GM12865 (cell line): Measurements from ENCODE around the gene GLYR1.
"Not testable (repeated sequence)": the region's sequence is repeated elsewhere in the genome, so short reads cannot be mapped to it uniquely, and the experiment has no call there.

ENCODE experiments used
- DNase-seq: peaks from one replicate; pipeline ENCODE4 v3.0.0; 2010; ENCODE audit warnings: low read depth
- H3K4me3 ChIP-seq: 2 replicates; pipeline ENCODE4 v1.5.1; 2011; ENCODE audit warnings: mild to moderate bottlenecking, low read depth, low read length, control low read depth
- CTCF ChIP-seq: IDR thresholded peaks from 2 replicates; pipeline ENCODE4 v1.5.1; 2011; ENCODE audit warnings: low read length, control low read depth, low read depth, inconsistent platforms; ENCODE audit not compliant: insufficient read depth; ENCODE audit errors: missing control alignments

Gene GLYR1

DNA sequence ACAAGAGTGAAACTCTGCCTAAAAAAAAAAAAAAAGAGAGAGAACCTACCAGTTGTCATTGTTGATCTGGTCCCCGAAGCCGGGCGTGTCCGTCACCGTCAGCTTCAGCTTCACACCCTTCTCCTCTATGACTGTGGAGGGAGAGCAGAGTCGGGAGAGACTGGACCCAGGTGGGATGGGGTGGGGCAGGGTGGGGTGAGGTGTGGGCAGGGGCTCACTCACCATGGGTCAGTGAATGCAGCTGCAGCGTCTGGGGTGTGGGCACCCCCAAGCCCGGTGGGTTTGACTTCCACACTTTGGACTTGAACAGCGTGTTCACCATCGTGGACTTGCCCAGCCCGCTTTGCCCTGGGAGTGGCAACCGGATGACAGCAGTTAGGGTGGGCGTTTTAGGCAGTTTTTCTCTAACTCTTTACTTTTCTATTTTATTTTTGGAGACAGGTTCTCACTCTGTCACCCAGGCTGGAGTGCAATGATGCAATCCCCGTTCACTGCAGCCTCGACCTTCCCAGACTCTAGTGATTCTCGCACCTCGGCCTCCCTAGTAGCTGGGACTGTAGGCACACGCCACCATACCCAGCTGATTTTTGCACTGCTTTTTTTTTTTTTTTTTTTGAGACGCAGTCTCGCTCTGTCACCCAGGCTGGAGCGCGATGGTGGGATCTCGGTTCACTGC, 61.2 kb downstream of the GLYR1 start:
- no peak for DNase-seq
- TF ChIP-seq CTCF, result no peak
- H3K4me3 ChIP-seq, result no peak overlapping the region

GRCh38 chr16:4784444-4784987, 62.6 kb downstream of the GLYR1 start:
- DNase-seq, H3K4me3 ChIP-seq: not testable (repeated sequence)

DNA sequence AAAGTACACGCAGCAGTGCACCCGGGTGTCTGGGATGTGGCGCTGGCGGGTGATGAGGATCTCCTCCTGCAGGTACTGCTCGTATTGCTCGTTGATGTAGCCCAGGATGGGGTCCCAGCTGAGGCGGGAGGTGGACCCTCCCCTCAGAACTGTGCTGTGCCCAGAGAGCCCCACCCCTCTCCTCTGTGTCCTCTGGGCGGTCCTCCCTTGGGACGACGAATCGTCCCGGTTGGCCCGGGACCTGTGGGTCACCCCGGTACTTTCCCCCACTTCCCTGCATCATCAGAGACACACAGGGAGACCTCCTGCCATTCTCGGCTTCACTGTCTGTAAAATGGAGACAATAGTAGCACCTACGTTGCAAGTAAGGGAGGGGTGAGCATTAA, 63.1 kb downstream of the GLYR1 start:
- no peak for TF ChIP-seq CTCF
- no peak overlapping the region for H3K4me3 ChIP-seq
- DNase-seq, result no peak

DNA sequence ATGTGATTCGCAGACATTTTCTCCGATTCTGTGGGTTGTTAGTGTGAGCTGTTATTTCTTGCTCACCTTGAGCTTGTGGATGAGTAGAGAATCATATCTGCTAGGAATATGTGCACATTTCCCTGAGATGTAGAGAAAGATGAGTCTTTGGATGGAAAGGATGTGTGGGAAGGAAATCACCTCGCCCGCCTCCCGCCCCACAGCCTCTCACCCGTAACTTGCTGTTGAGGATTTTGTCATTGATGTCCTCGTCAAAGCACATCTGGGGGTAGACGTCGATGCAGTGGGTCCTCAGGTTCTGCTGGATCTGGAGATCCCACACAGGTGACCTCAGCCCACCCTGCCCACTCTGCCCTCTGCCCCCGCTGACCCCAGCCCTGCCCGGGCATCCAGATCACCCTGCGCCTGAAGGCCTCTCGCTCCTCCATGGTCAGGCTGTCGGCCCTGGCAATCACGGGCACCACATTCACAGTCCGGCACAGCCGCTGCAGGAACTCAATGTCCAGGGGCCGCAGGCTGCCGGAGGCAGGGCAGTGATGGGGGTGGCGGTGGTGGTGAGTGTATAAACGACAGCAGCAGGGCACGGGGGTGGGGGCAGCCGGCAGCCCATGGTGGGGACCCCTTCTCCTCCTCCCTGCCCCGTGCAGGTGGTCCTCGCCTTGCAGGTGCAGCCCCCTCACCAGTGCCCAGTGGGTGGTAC, 63.7 kb downstream of the GLYR1 start:
- no peak for TF ChIP-seq CTCF

GRCh38 chr16:4780235-4780634, 66.9 kb downstream of the GLYR1 start:
- H3K4me3 ChIP-seq, result no peak overlapping the region
- DNase-seq, result no peak
- no peak for TF ChIP-seq CTCF

More for the DNA sequence above, 63.7 kb downstream of the GLYR1 start:
- H3K4me3 ChIP-seq, result no peak overlapping the region
- no peak for DNase-seq

DNA sequence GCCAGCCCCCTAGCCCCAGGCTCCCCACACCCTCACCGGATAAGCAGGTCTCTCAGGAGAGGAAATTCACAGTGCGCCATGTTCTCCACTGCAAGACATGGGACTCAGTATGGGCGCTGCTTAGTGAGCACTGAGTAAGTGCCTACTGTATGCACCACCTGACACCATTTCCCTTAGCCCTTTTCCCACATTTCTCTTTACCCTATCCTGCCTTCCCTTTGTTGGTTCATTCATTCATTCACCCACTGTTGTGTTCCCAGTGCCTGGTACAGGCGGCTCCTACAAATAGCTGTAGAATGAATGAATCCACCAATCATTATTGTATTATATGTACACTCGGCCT, 69.1 kb downstream of the GLYR1 start:
- no peak overlapping the region for H3K4me3 ChIP-seq
- no peak for DNase-seq
- no peak for TF ChIP-seq CTCF

DNA sequence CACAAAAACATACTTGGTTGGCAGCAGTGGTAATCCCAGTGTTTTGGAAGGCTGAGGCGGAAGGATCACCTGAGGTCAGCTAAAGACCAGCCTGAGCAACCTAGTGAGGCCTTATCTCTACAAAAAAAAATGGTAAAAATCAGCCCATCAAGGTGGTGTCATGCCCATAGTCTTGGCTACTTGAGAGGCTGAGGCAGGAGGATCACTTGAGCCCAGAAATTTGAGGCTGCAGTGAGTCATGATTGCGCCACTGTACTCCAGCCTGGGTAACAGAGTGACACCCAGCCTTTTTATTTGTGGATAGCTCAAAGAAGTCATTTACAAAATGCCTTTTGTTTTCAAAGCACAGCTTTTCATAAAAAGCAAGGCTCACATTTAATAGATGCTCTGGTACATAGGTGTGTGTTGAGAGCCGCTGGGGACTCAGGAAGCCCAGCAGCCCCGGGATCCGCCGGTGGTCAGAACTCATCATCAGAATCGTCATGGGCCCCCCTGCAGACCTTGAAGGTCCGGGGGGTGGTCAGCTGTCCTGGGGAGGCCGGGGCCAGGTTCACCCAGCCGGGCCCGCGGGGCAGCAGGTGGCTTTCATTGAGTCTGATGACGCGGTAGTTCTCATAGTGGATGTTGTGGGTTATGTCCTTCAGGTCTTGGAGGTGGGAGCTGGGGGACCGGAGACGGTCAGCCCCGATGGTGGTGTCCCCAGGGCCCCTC, 69.6 kb downstream of the GLYR1 start:
- no peak overlapping the region for H3K4me3 ChIP-seq
- TF ChIP-seq CTCF, result no peak
- no peak for DNase-seq
